Measurements from ENCODE around the gene CTAGE9.
"Not testable (repeated sequence)": the region's sequence is repeated elsewhere in the genome, so short reads cannot be mapped to it uniquely, and the experiment has no call there.

CTAGE9 gene

GRCh38 chr6:131710917-131711316, at the start of gene CTAGE9:
Gene CTAGE9, minus strand, starts transcription at chr6:131711017. Its CDS starts 0 bp downstream, at chr6:131711017.
- DNase-seq: not testable (repeated sequence)

GRCh38 chr6:131758920-131759319, 48.1 kb upstream of the CTAGE9 start:
- no peak for DNase-seq

GRCh38 chr6:131756039-131756438, 45.2 kb upstream of the CTAGE9 start:
- no peak for DNase-seq

- no peak for DNase-seq
Measured at GRCh38 chr6:131755597-131755996, 44.8 kb upstream of the CTAGE9 start.

- DNase-seq: no peak
Measured at GRCh38 chr6:131754715-131755567, 44.1 kb upstream of the CTAGE9 start.

GRCh38 chr6:131754088-131754487, 43.3 kb upstream of the CTAGE9 start:
- no peak for DNase-seq

GRCh38 chr6:131751012-131751715, 40.3 kb upstream of the CTAGE9 start:
- DNase-seq: not testable (repeated sequence)

GRCh38 chr6:131749023-131749422, 38.2 kb upstream of the CTAGE9 start:
- no peak for DNase-seq

- no peak for DNase-seq
Measured at GRCh38 chr6:131747821-131748353, 37.1 kb upstream of the CTAGE9 start.

GRCh38 chr6:131745476-131745875, 34.7 kb upstream of the CTAGE9 start:
- DNase-seq: no peak

- no peak for DNase-seq
Measured at GRCh38 chr6:131744432-131745287, 33.8 kb upstream of the CTAGE9 start.

- DNase-seq: no peak
Measured at GRCh38 chr6:131741688-131742393, 31.0 kb upstream of the CTAGE9 start.

- DNase-seq: no peak
Measured at GRCh38 chr6:131740161-131740560, 29.3 kb upstream of the CTAGE9 start.

- DNase-seq: no peak
Measured at GRCh38 chr6:131739136-131739535, 28.3 kb upstream of the CTAGE9 start.

GRCh38 chr6:131736811-131737210, 26.0 kb upstream of the CTAGE9 start:
- no peak for DNase-seq

GRCh38 chr6:131736003-131736596, 25.3 kb upstream of the CTAGE9 start:
- DNase-seq: no peak

GRCh38 chr6:131733376-131734016, 22.7 kb upstream of the CTAGE9 start:
- peak in 41 of 56 donors; percentile 1 to 78 (median 26) for DNase-seq

- no peak for DNase-seq
Measured at GRCh38 chr6:131731224-131731623, 20.4 kb upstream of the CTAGE9 start.

- DNase-seq: no peak
Measured at GRCh38 chr6:131730264-131730663, 19.4 kb upstream of the CTAGE9 start.

- DNase-seq: no peak
Measured at GRCh38 chr6:131729550-131729949, 18.7 kb upstream of the CTAGE9 start.

Measured in nucleus accumbens (tissue), 56 donors.